ENCODE results near the gene PTPRN2.
"Not testable (repeated sequence)": the region's sequence is repeated elsewhere in the genome, so short reads cannot be mapped to it uniquely, and the experiment has no call there.

The PTPRN2 gene

DNA sequence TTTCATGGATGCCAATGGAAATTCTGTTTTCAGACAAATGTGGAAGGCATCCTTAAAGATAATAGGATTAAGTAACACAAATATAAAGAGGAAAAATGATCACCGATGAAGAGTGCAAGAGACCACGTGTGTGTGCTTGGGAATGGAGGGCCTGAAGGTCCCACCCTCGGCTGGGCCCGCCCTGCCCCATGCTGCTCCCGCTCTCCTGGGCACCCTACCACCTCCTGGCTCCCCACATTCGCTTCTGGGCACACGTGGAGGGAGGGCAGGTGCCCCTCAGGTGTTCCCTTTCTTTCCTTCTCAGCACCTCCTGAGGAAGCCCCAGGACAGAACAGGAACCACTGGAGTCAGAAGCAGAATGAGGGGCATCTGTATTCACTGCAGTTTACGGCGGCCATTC, 883.3 kb downstream of the PTPRN2 start:
- no peak for DNase-seq

DNA sequence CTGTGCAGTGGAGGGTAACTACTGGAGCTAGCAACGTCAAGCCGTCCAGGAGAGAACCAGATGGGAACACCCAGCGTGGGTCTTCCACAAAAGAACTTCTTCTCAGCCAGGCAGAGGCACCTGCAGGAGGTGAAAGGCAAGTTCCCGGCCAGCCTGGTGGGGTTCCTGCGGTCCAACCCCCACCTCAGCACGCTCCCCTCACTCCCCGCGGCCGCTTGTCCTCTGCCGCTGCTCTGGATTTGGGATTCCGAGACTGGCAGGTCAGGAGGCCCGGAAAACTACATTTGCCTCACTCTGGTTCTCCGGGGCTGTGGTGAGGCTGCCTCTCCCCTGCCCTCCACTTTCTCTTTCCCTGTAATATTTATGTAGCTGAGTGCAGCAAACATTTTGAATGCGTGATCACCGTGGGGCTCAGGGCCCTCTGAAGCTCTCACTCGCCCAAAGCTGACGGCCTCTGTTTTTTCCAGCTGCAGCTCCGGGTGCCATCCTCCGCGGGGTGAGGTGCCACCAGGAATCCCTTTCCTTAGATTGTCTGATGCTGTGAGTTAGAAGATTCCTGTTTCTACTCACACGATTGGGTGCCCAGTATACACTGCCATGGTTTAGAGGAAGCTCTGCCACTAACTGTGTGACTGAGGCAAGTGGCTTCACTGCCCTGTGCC, 884.0 kb downstream of the PTPRN2 start:
- no peak for DNase-seq

DNA sequence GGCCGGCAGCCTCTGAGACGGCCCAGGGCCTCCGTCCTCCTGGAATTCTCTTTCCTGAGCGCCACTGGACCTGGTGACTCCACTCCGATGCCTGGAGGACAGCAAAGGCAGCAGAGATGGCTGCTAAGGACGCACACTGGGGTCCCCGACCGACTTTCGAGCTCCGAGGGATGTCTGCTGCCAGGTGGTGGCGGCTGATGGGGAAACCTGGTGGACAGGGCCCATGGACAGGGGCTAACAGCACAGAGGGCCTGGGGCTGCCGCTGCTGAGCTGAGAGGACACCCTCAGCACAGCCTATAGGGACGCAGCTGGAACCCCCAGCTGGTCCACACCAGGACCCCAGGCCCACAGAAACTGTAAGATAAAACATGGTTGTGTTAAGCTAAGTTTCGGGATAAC, 884.5 kb downstream of the PTPRN2 start:
- DNase-seq = no peak

DNA sequence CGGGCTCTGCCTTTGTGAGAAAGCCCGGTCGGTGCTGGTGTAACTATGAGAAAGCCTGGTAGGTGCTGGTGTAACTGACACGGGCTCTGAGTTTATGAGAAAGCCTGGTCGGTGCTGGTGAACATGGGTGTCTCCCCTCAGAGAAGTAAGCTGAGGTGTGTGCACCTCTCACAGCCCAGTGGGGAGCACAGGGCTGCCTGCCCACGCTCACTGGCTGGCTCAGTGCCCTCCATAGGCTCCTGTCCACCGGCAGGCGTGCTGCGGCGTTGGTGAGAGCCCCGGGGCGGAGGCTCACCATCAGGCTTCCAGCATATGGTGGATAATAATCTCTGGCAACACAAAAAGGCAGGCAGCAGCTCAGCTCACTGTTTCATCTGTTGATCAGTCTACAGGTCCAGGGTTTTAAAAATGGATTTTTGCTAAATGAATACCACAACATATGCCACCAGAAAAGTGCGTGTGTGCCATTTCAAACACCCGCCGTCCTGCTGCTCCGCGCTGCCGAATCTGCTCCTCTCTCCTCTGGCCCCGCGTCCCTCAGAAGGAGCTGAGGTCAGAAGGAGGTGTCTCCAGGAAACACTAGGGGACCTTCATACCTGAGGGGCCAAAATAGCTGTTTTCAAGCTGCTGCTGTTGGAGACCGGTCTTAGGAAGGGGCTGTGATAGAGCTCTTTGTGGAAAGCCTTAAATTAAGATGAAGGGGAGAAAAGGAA, 885.2 kb downstream of the PTPRN2 start:
- no peak for DNase-seq

DNA sequence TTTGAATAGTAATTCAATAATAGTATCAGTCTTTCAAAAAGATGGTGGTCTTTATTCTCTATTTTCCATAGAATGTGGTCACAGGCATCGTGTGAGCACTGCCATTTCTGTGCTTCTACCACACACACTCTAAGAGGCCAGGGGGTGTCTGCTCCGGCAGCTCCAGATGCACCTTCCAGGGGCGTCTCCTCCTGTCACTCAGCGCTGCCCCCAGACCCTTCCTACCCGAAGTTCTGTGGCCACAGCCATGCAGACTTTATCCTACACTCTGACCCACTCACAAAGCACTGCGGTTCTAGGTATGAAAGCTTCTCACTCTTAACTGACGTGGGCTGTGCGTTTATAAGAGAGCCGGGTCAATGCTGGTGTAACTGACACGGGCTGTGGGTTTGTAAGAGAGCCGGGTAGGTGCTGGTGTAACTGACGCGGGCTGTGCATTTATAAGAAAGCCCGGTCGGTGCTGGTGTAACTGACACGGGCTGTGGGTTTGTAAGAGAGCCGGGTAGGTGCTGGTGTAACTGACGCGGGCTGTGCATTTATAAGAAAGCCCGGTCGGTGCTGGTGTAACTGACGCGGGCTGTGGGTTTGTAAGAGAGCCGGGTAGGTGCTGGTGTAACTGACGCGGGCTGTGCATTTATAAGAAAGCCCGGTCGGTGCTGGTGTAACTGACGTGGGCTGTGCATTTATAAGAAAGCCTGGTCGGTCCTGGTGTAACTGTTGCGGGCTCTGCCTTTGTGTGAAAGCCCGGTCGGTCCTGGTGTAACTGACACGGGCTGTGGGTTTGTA, 886.0 kb downstream of the PTPRN2 start:
- DNase-seq = not testable (repeated sequence)

DNA sequence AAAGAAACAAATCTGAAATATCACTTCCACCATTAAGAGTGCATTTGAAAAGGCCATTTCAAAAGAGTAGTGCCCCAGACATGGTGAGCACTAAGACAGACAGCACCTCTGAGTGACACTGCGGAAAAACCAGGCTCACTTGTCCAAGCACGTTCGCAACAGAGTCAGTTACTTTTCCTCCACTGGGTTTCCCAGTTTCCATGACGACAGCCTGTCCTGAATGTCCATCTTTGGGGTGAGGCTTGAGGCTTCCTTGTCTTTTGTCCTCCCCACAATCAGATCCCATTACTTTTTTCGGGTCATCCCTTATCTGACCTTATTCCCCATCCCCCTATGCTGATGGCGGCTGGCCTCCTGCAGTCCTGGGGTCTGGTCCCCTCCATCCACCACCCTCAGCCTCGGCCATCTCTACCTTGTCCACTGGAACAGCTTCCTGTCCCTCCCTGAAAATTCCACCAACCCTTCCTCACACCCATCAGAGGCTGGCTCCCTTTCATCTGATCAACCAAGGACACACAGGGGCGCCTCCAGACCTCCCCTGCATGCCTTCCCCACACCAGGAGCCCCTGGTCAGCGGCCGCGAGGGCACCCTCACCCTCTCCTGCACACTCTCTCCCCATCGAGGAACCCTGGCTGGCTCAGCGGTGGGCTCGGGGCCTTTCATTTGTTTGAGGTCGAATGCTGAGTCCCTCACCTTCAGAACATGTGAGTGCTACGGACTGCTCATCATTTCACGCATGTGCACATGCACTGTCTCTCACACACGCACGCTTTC, 887.2 kb downstream of the PTPRN2 start:
- DNase-seq = no peak

DNA sequence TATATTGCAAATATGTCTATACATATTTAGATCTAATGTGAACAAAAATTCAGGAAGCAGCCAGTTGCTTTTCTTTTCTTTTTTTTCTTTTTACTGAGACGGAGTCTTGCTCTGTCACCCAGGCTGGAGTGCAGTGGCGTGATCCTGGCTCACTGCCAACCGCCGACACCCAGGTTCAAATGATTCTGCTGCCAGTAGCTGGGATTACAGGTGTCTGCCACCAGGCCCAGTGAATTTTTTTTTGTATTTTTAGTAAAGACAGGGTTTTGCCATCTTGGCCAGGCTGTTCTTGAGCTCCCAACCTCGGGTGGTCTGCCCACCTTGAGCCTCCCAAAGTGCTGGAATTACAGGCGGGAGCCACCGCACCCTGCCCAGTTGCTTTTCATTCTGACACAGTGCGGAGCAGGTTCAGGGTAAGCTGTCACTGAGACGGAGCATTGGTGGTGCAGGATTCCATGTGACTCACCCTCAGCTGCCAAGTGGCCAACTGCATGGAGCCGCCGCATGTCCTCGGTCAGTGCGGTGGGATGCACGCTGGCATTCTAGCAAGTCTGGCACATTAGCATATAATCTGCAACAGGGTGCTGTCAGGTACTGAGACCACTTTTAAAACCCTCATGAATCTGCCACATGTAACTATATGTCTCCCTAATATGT, 888.1 kb downstream of the PTPRN2 start:
- no peak for DNase-seq

DNA sequence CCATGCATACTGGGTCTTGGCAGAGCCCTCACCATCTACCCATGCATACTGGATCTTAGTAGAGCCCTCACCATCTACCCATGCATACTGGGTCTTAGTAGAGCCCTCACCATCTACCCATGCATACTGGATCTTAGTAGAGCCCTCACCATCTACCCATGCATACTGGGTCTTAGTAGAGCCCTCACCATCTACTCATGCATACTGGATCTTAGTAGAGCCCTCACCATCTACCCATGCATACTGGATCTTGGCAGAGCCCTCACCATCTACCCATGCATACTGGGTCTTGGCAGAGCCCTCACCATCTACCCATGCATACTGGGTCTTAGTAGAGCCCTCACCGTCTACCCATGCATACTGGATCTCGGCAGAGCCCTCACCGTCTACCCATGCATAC, 890.3 kb downstream of the PTPRN2 start:
- not testable (repeated sequence) for DNase-seq

DNA sequence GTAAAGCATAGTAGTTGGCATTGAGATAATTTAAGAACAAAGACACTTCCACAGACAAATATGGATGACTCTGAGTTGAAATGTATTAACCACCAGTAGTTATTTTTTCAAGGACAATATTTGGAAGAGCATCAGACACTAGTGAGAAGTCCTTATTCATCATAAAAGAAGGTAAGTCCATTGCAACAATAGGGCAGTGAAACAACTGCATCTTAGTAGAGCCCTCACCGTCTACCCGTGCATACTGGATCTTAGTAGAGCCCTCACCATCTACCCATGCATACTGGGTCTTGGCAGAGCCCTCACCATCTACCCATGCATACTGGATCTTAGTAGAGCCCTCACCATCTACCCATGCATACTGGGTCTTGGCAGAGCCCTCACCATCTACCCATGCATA, 892.0 kb downstream of the PTPRN2 start:
- not testable (repeated sequence) for DNase-seq

DNA sequence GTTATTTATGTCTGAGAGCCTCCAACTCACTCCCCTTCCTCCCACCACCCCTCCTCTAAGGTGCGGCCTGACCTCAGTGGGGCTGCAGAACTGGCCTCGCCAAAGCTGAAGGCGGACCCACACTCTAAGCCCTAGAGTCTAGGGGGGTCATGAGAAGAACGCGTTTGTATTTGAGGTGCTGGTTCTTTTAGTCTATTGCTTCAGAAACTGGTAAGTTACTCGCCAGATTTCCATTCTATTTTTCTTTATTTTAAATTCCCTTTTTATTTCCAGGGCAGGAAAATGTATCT, 893.3 kb downstream of the PTPRN2 start:
- DNase-seq = no peak

DNA sequence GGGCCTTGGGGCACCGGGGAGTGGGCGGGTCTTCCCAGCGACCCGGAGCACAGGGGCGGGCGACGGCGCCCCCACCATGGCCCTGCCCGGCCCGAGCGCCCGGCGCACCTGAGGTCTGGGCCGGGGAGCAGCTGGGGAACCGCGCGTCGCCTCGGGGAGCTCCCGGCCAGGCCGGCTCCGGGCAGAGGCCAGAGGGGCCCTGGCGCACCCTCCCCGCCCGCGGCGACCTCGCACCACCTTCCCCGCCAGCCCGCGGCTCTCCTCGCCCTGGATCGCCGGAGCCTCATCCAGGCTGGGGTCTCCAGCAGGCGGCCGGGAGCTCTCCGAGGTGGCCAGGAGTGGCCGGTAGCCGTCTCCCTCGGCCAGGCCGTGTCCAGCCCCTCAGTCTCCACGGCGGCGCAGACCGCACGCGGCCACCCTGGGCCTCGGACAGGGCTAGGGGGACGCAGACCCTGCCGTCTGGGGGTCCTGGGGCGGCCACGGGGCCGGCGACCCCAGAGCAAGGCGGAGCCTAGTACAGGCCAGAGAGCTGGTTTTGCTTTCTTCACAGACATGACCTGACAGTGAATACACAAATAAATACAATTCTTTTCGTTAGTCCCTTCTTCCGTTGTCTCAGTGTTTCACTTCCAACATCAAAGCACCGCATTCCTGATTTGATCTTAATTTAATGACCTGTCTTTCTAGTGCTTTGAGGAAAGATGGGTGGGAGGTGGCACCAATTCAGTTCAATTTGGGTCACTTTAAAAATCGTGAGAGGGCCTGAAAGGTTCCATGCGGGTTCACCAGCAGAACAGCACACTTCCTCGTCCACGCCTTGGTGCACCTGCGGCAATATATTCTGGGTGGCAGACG, 893.9 kb downstream of the PTPRN2 start:
- DNase-seq = no peak

DNA sequence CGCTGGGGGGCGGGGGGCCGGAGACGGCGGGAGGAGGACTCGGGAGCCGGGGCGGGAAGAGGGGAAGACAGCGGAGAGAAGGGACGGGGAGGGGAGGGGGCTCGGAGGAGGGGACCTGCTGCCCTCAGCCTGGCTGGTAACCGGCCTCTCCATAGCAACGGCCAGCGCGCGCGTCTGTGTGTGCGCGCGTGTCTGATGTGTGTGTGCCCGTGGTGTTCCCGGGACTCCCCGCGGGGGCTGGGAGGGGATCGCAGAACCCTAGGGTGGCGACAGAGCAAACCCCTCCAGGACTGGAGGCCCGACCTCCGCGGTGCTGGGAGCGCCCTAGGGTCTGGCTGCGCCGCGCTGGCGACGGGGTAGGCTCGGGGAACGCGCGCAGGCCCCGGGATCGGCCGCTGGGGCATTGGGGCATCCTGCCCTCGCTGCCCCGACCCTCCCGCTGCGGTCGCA, 894.5 kb downstream of the PTPRN2 start:
- no peak for DNase-seq

DNA sequence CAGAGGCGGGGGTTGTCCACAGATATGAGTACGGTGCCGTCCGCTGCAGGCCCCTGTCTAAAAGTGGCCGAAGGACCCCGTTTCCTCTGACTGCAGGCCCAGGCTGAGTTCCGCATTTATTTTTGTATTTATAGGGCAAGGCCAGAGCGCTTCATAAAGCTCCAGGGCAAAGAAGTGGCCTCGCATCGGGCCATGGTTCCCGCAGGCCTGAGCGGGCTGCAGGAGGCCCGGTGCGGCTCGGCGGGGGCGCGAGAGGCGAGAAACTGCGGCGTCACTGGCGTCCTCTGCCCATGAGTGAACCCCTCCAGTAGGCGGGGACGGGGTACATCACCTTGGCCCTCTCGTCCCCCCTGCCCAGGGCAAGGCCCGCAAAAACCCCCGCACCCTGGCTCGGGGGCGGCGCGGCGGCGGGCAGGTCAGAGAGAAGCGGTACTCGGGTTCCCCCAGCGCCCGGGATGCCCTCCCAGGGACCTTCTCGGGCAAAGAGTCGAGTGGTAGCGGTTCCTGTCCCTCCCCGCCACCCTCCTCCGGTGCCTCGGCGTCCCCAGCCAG, 895.1 kb downstream of the PTPRN2 start:
- no peak for DNase-seq

DNA sequence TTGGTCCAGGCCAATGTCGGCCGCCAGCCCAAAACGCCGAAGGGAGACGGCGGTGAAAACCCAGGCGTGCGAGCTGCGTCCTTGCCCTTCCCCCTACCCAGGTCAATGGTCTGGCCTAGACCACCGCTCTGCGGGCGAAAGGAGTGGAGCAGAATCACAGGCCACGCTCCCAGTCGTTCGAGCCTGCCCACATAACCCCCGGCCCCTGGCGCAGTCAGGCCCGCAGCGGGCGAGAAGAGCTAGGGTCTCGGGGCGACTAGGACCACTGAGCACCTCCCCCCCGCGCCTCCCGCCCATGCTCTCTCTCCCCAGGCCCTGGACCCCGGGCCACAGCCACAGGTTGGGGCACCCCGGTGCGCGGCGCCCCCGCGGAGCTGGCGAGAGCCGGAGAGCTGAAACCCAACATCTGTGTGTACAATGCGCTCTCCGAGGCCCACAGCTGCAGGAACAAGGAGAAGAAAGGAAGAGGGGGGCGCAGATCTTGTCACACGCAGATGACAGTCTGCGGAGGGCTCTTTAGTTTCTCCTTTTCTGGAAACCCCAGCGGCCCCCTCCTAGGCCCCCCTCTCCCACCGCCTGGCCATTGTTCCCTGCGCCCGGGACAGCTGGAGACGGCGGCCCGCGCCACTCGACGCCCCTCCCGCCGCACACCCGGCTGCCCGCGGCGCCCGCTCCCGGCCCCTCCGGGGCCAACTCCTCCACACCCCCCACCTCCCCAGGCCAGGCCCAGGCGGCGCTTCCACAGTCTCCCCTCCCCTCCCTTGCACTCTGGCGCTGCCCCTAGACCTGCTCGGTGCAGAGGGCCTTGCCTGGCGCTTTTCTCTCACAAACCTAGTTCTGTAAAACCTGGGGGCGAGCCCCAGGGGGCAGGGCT, 895.8 kb downstream of the PTPRN2 start:
- DNase-seq = no peak

DNA sequence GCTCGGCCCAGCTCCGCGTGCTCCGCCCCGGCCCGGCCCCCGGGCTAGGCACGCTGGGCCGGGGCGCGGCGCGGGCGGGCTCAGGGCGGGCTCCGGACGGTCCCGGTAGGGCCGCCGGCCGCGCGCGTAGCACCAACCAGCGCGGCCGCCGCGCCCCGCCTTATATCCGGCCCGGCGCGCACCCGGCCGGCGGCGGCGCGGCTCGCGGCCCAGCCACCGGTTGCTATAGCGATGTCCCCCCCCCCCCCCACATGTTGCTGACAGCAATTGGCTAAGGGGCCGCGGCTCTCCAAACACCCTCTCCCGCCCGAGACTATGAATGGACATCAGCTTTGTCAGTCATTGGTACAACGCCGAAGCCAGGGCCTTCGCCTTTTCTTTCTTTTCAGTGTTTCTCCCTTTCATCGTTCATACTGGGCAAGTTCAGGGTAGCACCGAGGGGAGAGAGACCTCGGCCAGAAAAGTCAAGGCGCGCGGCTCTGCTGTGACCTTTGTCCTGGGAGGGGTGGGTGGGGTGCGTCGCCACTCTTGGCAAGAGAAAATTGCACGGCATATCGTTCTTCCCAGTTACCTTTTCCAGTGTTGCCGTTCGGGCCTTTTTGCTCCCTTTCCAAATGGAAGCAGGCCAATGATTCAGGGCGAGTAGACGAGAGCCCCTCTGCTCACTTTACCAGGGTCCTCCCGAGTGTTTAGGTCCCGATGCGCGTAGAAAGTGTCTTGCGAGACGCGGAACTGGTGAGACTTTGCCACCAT, 896.6 kb downstream of the PTPRN2 start:
- DNase-seq = no peak

DNA sequence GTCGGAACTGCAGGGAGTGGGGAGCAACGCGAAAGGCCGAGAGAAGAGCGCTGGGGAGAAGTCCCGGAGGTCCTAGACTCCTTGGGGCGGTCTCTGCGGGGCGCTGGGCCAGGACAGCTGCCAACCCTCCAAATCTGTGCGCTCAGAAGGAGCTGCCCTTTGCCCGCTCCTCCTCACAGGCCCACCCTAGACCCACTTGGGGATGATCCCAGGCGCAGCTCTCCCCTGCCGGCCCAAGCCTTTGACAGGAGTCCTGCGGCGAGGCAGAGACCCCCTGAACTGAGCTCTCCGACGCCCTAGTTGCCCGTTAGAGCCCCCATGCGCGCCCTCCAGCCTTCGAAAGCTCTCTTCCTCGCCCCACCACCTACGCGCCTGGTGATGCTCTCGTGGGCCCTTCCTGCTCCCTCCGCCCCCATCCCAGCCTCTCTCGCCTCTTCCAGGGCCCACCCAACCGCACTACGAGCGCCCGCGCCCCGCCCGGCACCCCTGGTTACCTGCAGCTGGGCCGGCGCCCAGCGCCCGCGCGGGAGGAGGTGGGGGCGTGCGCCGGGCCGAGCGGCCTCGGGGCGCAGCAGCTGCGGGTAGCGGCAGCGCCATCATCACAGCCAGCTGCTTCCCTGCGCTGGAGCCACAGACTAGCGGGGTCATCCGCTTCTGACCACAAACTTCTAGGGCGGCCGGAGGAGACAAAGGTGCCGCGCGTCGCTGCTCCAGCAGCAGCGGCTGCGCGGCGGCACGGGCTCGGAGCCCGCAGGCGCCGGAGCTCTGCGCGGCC, 897.4 kb downstream of the PTPRN2 start:
- no peak for DNase-seq

DNA sequence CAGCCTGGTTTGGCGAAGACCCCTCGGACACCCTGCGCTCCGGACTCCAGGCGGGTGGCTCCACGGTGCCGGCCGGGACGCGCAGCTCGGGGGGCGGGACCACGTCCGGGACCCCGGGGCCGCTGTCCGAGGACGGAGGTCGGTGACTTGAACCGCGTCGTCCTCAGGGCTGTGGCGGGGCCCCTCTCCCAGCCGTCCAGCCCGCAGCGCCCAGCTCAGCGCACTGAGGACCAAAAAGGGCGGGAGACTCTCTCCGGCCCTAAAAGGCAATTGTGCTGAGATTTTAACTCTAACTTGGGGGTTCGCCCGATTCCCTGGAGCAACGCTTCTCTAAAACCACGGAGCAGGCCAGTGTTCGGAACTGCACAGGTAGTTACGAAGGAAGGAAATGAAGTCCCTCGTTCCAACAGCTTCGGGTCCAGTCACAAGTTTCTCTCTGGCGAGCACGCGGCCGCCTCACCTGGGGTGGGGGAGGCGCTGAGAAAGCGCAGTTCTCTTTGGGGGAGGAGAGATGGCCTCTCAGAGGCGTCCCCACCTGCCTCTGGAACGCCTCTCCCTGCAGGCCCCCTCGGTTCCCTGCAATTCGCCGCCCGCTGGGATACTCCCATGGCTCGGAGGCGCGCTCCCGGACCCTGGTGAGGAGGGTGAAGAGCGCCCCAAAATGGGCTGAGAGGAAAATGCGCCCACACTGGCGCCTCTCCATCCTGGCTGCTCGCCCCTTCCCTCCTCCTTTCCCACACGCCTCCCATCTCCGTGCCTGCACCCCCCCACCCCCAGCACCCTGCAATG, 898.2 kb downstream of the PTPRN2 start:
- DNase-seq = no peak
